H1 (cell line): ENCODE results near the gene P2RY1. TPM values are rescaled to one million over a fixed set of nuclear protein-coding genes. Genes with fewer than 3 reads are reported as not detected.

Source experiments
- CTCF ChIA-PET: fragments of 300-600 bp; sonication (Branson Sonifier 250); formaldehyde crosslinking; loops from one replicate; lab custom pipeline; 2021; ENCODE audit not compliant: partially characterized antibody; lab: Charles Lee
- POLR2A ChIA-PET: fragments of 300-600 bp; sonication (Branson Sonifier 250); formaldehyde crosslinking; loops from one replicate; lab custom pipeline; 2021; ENCODE audit warnings: inconsistent platforms; ENCODE audit not compliant: partially characterized antibody; lab: Charles Lee
- DNase-seq, 2 experiments: peaks; one replicate each; pipeline versions ENCODE4 v3.0.0 to v3.0.0-alpha.2; 2010 to 2022; ENCODE audit warnings: low spot score in 2 of 2, low read depth in 1 of 2, mixed read lengths in 1 of 2
- FAIRE-seq: peaks from 2 replicates; lab custom pipeline; 2011; peaks lifted over from hg19 to GRCh38; lab: Jason Lieb, UNC
- H2AFZ ChIP-seq: 2 replicates; pipeline ENCODE4 v1.8.1; 2012; ENCODE audit warnings: low read length, inconsistent platforms
- H2AK5ac ChIP-seq: 2 replicates; pipeline ENCODE4 v1.6.1; 2013; ENCODE audit warnings: low read depth, low read length
- H2BK120ac ChIP-seq: replicated peaks from 2 replicates; pipeline ENCODE3; 2013; ENCODE audit warnings: low read depth, low read length, inconsistent platforms
- H2BK12ac ChIP-seq: 2 replicates; pipeline ENCODE4 v1.6.1; 2013; ENCODE audit warnings: low read depth, low read length
- H2BK15ac ChIP-seq: 2 replicates; pipeline ENCODE4 v1.6.1; 2013; ENCODE audit warnings: low read length
- H2BK20ac ChIP-seq: 2 replicates; pipeline ENCODE4 v1.6.1; 2013; ENCODE audit warnings: low read length
- H2BK5ac ChIP-seq: 2 replicates; pipeline ENCODE4 v1.6.1; 2013; ENCODE audit warnings: low read depth, low read length
- H3K14ac ChIP-seq: 2 replicates; pipeline ENCODE4 v1.6.1; 2013; ENCODE audit warnings: inconsistent platforms; ENCODE audit not compliant: insufficient read length
- H3K18ac ChIP-seq: 2 replicates; pipeline ENCODE4 v1.6.1; 2013; ENCODE audit warnings: low read length; ENCODE audit errors: extremely low read depth
- H3K23ac ChIP-seq: 2 replicates; pipeline ENCODE4 v1.6.1; 2013; ENCODE audit warnings: inconsistent platforms; ENCODE audit not compliant: insufficient read length
- H3K23me2 ChIP-seq: 2 replicates; pipeline ENCODE4 v1.6.1; 2013; ENCODE audit warnings: low read depth, low read length
- H3K27ac ChIP-seq: 2 replicates; pipeline ENCODE4 v1.6.1; 2011; ENCODE audit warnings: low read depth, low read length, inconsistent platforms
- H3K27me3 ChIP-seq, 4 experiments: replicated peaks in 1 of 4; 1 replicate in 1 of 4; 2 replicates in 3 of 4; pipeline versions ENCODE4 v1.6.1 to v1.8.1; 2011 to 2013; ENCODE audit warnings: low read length in 3 of 4, mild to moderate bottlenecking in 3 of 4, inconsistent platforms in 2 of 4, mixed read lengths in 2 of 4, moderate library complexity in 1 of 4; ENCODE audit not compliant: control insufficient read depth in 3 of 4, insufficient read depth in 3 of 4; ENCODE audit errors: extremely low read depth in 1 of 4
- H3K36me3 ChIP-seq, 4 experiments: 2 replicates each; pipeline versions ENCODE4 v1.6.1 to v1.8.1; 2011 to 2013; ENCODE audit warnings: mild to moderate bottlenecking in 4 of 4, low read length in 3 of 4, moderate library complexity in 2 of 4, control low read depth in 1 of 4, inconsistent platforms in 1 of 4; ENCODE audit not compliant: insufficient read depth in 4 of 4, control insufficient read depth in 2 of 4
- H3K4ac ChIP-seq: replicated peaks from 2 replicates; pipeline ENCODE3; 2013; ENCODE audit warnings: low read length, low read depth, mixed read lengths, inconsistent platforms; ENCODE audit not compliant: insufficient read length
- H3K4me1 ChIP-seq, 4 experiments: replicated peaks in 1 of 4; 1 replicate in 1 of 4; 2 replicates in 3 of 4; pipeline versions ENCODE4 v1.6.1 to v1.8.1; 2011 to 2013; ENCODE audit warnings: low read length in 3 of 4, inconsistent platforms in 2 of 4, mixed read lengths in 1 of 4; ENCODE audit not compliant: insufficient read depth in 4 of 4, control insufficient read depth in 3 of 4
- H3K4me2 ChIP-seq, 2 experiments: 2 replicates each; pipeline versions ENCODE4 v1.6.1 to v1.8.1; 2011 to 2013; ENCODE audit warnings: low read depth in 2 of 2, low read length in 2 of 2, control low read depth in 1 of 2, inconsistent platforms in 1 of 2, mild to moderate bottlenecking in 1 of 2; ENCODE audit not compliant: insufficient read depth in 1 of 2
- H3K4me3 ChIP-seq, 4 experiments: fragments of 200-600, 300-600 bp in 1 of 4; sonication (generic), shearing (Covaris generic), sonication (Bioruptor Twin) in 1 of 4; 2 replicates each; pipeline versions ENCODE4 v1.5.1 to v1.8.1; 2011 to 2016; ENCODE audit warnings: low read length in 4 of 4, low read depth in 3 of 4, control low read depth in 2 of 4, inconsistent platforms in 2 of 4, mild to moderate bottlenecking in 2 of 4, mixed read lengths in 1 of 4, moderate library complexity in 1 of 4; ENCODE audit not compliant: insufficient read depth in 2 of 4; ENCODE audit errors: extremely low read depth in 1 of 4
- H3K56ac ChIP-seq: replicated peaks from 2 replicates; pipeline ENCODE3; 2013; ENCODE audit warnings: low read depth, mild to moderate bottlenecking, mixed read lengths, low read length, inconsistent platforms; ENCODE audit not compliant: insufficient read length
- H3K79me1 ChIP-seq: 2 replicates; pipeline ENCODE4 v1.6.1; 2013; ENCODE audit warnings: low read depth, low read length, control low read depth
- H3K79me2 ChIP-seq, 2 experiments: 2 replicates each; pipeline versions ENCODE4 v1.6.1 to v1.8.1; 2012 to 2013; ENCODE audit warnings: low read length in 2 of 2, mild to moderate bottlenecking in 2 of 2, inconsistent platforms in 1 of 2; ENCODE audit not compliant: insufficient read depth in 2 of 2, control insufficient read depth in 1 of 2
- H3K9ac ChIP-seq, 4 experiments: replicated peaks in 1 of 4; 1 replicate in 1 of 4; 2 replicates in 3 of 4; pipeline versions ENCODE4 v1.6.1 to v1.8.1; 2011 to 2013; ENCODE audit warnings: low read depth in 3 of 4, low read length in 3 of 4, control low read depth in 2 of 4, mild to moderate bottlenecking in 2 of 4, moderate library complexity in 2 of 4, inconsistent platforms in 1 of 4; ENCODE audit errors: extremely low read depth in 1 of 4
- H3K9me3 ChIP-seq, 2 experiments: 2 replicates each; pipeline versions ENCODE4 v1.6.1 to v1.8.1; 2012 to 2013; ENCODE audit warnings: mild to moderate bottlenecking in 2 of 2, moderate library complexity in 2 of 2, control low read depth in 1 of 2, inconsistent platforms in 1 of 2, low read depth in 1 of 2, low read length in 1 of 2, mixed read lengths in 1 of 2; ENCODE audit not compliant: insufficient read depth in 2 of 2
- H4K20me1 ChIP-seq, 2 experiments: replicated peaks in 1 of 2; 2 replicates each; pipeline versions ENCODE3 to v1.8.1; 2011 to 2013; ENCODE audit warnings: inconsistent platforms in 2 of 2, low read length in 2 of 2, mild to moderate bottlenecking in 1 of 2; ENCODE audit not compliant: insufficient read depth in 2 of 2, control insufficient read depth in 1 of 2
- H4K5ac ChIP-seq: 2 replicates; pipeline ENCODE4 v1.6.1; 2013; ENCODE audit warnings: low read length, low read depth, mixed read lengths, inconsistent platforms; ENCODE audit not compliant: insufficient read length
- H4K8ac ChIP-seq: 2 replicates; pipeline ENCODE4 v1.8.0; 2013; ENCODE audit warnings: mild to moderate bottlenecking, moderate library complexity, low read length, inconsistent platforms; ENCODE audit not compliant: insufficient read depth; ENCODE audit errors: extremely low read depth
- H4K91ac ChIP-seq: replicated peaks from 2 replicates; pipeline ENCODE3; 2013; ENCODE audit warnings: low read length, mixed read lengths, inconsistent platforms; ENCODE audit not compliant: insufficient read length
- BACH1 ChIP-seq: IDR thresholded peaks from 2 replicates; pipeline ENCODE4 v1.6.1; 2012; ENCODE audit warnings: low read length, improper control_type of control experiment
- CHD2 ChIP-seq: IDR thresholded peaks from 2 replicates; pipeline ENCODE4 v1.6.1; 2012; ENCODE audit warnings: low read length, improper control_type of control experiment
- SP2 ChIP-seq: IDR thresholded peaks from 2 replicates; pipeline ENCODE4 v1.6.1; 2012; ENCODE audit warnings: mild to moderate bottlenecking, low read length, inconsistent platforms
- WGBS, 2 experiments: shearing (Covaris generic) in 1 of 2; methylation state at CpG; one replicate each; pipeline versions ENCODE4 v1.1.6 to v1.1.7; 2013 to 2015; ENCODE audit warnings: low lambda C conversion rate in 2 of 2, mixed read lengths in 2 of 2, inconsistent platforms in 1 of 2, low coverage in 1 of 2, missing lambda C conversion rate in 1 of 2; ENCODE audit not compliant: insufficient replicate concordance in 2 of 2, insufficient coverage in 1 of 2, insufficient read length in 1 of 2; ENCODE audit errors: extremely low coverage in 1 of 2, missing lambda C conversion rate in 1 of 2; 5-methylcytosine and 5-hydroxymethylcytosine counted together
- polyA plus RNA-seq, 7 experiments: library from polyadenylated mRNA; depleted of rRNA in 3 of 7; stranded (reverse) in 5 of 7; unstranded in 2 of 7; fragments of >200 nt in 5 of 7; fragments of 200-250 nt in 2 of 7; gene quantifications; 1 replicate in 5 of 7; 2 replicates in 1 of 7; 4 replicates in 1 of 7; pipeline versions ENCODE4 v1.2.1 to v1.2.3, GENCODE V29; 2011 to 2013; ENCODE audit warnings: missing spikeins in 2 of 7, mixed read lengths in 2 of 7
- total RNA-seq: library from RNA; stranded (reverse); fragmentation: NEBNext Ultra II Directional; extraction: Animal tissue kit (Norgen Biotek cat#: 25700); gene quantifications from 2 replicates; pipeline ENCODE4 v1.2.1, GENCODE V29; 2021

The P2RY1 gene
- total and polyA plus RNA-seq, 2 of the 8 experiments (the other 6 are each of a cell fraction or from before 2014, with no cell fraction given) = 6.5 to 28.3 TPM

- Histone ChIP-seq H2BK120ac (no peak overlapping the region), H3K18ac (no peak overlapping the region), H2AFZ (peak overlapping the region; percentile 15; the same call in 1 of the 2 replicates), H3K36me3 (no peaks in the 10 kb centered on the region), H3K79me2 (no peaks in the 10 kb centered on the region), H3K4ac (no peak overlapping the region)
- no peak for DNase-seq
- TF ChIP-seq SP2 (no peak), CHD2 (no peak), BACH1 (no peak)
- TF ChIP-seq, all 59 proteins: peak for 0
- H4K5ac ChIP-seq = no peak overlapping the region
- no peak overlapping the region for H2BK15ac ChIP-seq
- no peak overlapping the region for H3K9ac ChIP-seq
- no peaks in the 10 kb centered on the region for H3K27me3 ChIP-seq
- H3K79me1 ChIP-seq = no peaks in the 10 kb centered on the region
- no peaks in the 10 kb centered on the region for H3K4me1 ChIP-seq
- H3K14ac ChIP-seq = no peak overlapping the region
- ChIA-PET POLR2A (no interaction called here), CTCF (no interaction called here)
- no peak overlapping the region for H4K8ac ChIP-seq
- H2BK5ac ChIP-seq = no peak overlapping the region
- no peak overlapping the region for H2AK5ac ChIP-seq
- no peak overlapping the region for H2BK12ac ChIP-seq
- no peaks in the 10 kb centered on the region for H3K9me3 ChIP-seq
- no peak overlapping the region for H3K27ac ChIP-seq
- no peak overlapping the region for H3K56ac ChIP-seq
- H3K4me3 ChIP-seq = no peak overlapping the region
- H3K4me2 ChIP-seq = no peak overlapping the region
- H4K91ac ChIP-seq = no peak overlapping the region
- no peak for FAIRE-seq
- H3K23me2 ChIP-seq = no peaks in the 10 kb centered on the region
- H3K23ac ChIP-seq = no peak overlapping the region
- no peaks in the 10 kb centered on the region for H4K20me1 ChIP-seq
- WGBS, 2 experiments = 98% methylated on average over 4 of the region's 4 CpGs; no CpG with 5 or more reads in 1 of the 2 experiments
- no peak overlapping the region for H2BK20ac ChIP-seq
Measured at GRCh38 chr3:152858170-152858800, 23.4 kb downstream of the P2RY1 start.
